Ovary (tissue), 9 donors: ENCODE results near the gene ACO2. TPM values are rescaled to one million over a fixed set of nuclear protein-coding genes. Genes with fewer than 3 reads are reported as not detected.
A peak's percentile ranks its signal among the peaks of the same experiment; 100 is the strongest.
"Not testable (repeated sequence)": the region's sequence is repeated elsewhere in the genome, so short reads cannot be mapped to it uniquely, and the experiment has no call there.

Experiments used
- DNase-seq, 5 donors: peaks; one replicate each; pipeline ENCODE4 v3.0.0-alpha.2; 2019 to 2020
- H3K27ac ChIP-seq, 2 donors: fragments of 200-600 bp; one replicate each; pipeline versions ENCODE4 v1.5.1 to v1.8.0; 2019 to 2022
- H3K27me3 ChIP-seq: fragments of 200-600 bp; one replicate; pipeline ENCODE4 v1.8.0; 2022
- H3K36me3 ChIP-seq: fragments of 200-600 bp; sonication (generic); one replicate; pipeline ENCODE4 v1.5.1; 2019
- H3K4me1 ChIP-seq: one replicate; pipeline ENCODE4 v1.8.1; 2013; ENCODE audit warnings: mild to moderate bottlenecking, moderate library complexity; ENCODE audit not compliant: insufficient read depth
- H3K4me3 ChIP-seq: fragments of 200-600 bp; sonication (generic); one replicate; pipeline ENCODE4 v1.5.1; 2017
- H3K9me3 ChIP-seq, 2 donors: fragments of 200-600 bp in 1 of 2; sonication (generic) in 1 of 2; one replicate each; pipeline versions ENCODE4 v1.5.1 to v1.8.1; 2013 to 2019; ENCODE audit warnings: mild to moderate bottlenecking in 1 of 2, moderate library complexity in 1 of 2
- CTCF ChIP-seq, 3 donors: fragments of 450-650 bp in 2 of 3; fragments of 200-600 bp in 1 of 3; IDR thresholded peaks; one replicate each; pipeline versions ENCODE4 v1.5.1 to v1.8.0; 2016 to 2022; ENCODE audit warnings: antibody characterized with exemption in 3 of 3, mild to moderate bottlenecking in 1 of 3
- EP300 ChIP-seq: sonication (generic); formaldehyde crosslinking; IDR thresholded peaks from one replicate; pipeline ENCODE4 v1.6.1; 2017; ENCODE audit warnings: antibody characterized with exemption
- POLR2A ChIP-seq: fragments of 450-650 bp; IDR thresholded peaks from one replicate; pipeline ENCODE4 v1.6.1; 2017; ENCODE audit warnings: antibody characterized with exemption, mild to moderate bottlenecking, moderate library complexity
- WGBS, 3 donors: extraction: QIAGEN DNeasy Blood & Tissue Kit in 1 of 3; methylation state at CpG; one replicate each; pipeline versions ENCODE4 v1.1.5 to v1.1.7; 2013 to 2017; 5-methylcytosine and 5-hydroxymethylcytosine counted together
- intact Hi-C, 4 donors: fragments of 100-400 bp; cut with DNase I; formaldehyde crosslinking; loops; one replicate each; pipeline versions ENCODE4 v1.11.0 to v1.15.1; 2022 to 2023
- polyA plus RNA-seq, 2 donors: library from polyadenylated mRNA; stranded (reverse); fragments of 200-250 nt in 1 of 2; fragments of 350-450 nt in 1 of 2; fragmentation: Illumina TruSeq in 1 of 2; extraction: RNeasy Lipid Tissue Mini Kit (QIAGEN cat#74804) in 1 of 2; gene quantifications; one replicate each; pipeline ENCODE4 v1.2.3, GENCODE V29; 2013 to 2014
- total RNA-seq, 7 donors: library from RNA; depleted of rRNA in 2 of 7; stranded (reverse); fragments of >200 nt in 2 of 7; fragmentation: NEBNext Ultra II Directional in 3 of 7; extraction: Animal tissue kit (Norgen Biotek cat#: 25700) in 3 of 7; gene quantifications; one replicate each; pipeline versions ENCODE4 v1.1.0 to v1.2.4, GENCODE V29; 2016 to 2023
- donor health status: DM: no; HTN: no; CAD: no; lungs with moderate emphysema.
- donor health status: DM: no; HTN: no; CAD: no.
- donor health status: Bipolar disorder and iron deficiency.
- donor health status: DM: yes; HTN: yes; CAD: no.
- donor health status: DM: no; HTN: no; CAD: no.
- donor health status: DM: yes; HTN: yes; CAD: no.

The ACO2 gene
- total and polyA plus RNA-seq, 9 donors = 20.6 to 99.1 (median 50.7) TPM

- intact Hi-C loops = no loop called here
- H3K27me3 ChIP-seq = no peaks in the 10 kb centered on the region
- TF ChIP-seq POLR2A (no peak), CTCF (IDR thresholded peaks at IDR 0.05) (peak in 2 of 3 donors; percentile 23 to 29), EP300 (no peak)
- WGBS, 3 donors = 12 to 20% (median 17%) methylated on average over 19 of the region's 19 CpGs
- H3K27ac ChIP-seq = peak overlapping the region; percentile 75 to 98
- no peaks in the 10 kb centered on the region for H3K9me3 ChIP-seq
- DNase-seq = peak; percentile 94 to 97 (median 95)
- no peaks in the 10 kb centered on the region for H3K36me3 ChIP-seq
- H3K4me1 ChIP-seq = peaks cover 20% of the 10 kb centered on the region
- H3K4me3 ChIP-seq = no peak overlapping the region
These were observed 88.7 kb downstream of the ACO2 start for GRCh38 chr22:41557401-41558240.

- H3K9me3 ChIP-seq, DNase-seq, H3K27me3 ChIP-seq, H3K36me3 ChIP-seq, intact Hi-C loops, H3K4me3 ChIP-seq: not testable (repeated sequence)
- Histone ChIP-seq H3K27ac (peak overlapping the region; percentile 75 to 98), H3K4me1 (peaks cover 24% of the 10 kb centered on the region)
- WGBS, 3 donors = 70 to 75% (median 71%) methylated on average over 13 of the region's 13 CpGs
These were observed 89.3 kb downstream of the ACO2 start for GRCh38 chr22:41558241-41558630.

- intact Hi-C loops = no loop called here
- H3K4me1 ChIP-seq = peaks cover 30% of the 10 kb centered on the region
These were observed 91.2 kb downstream of the ACO2 start for GRCh38 chr22:41560095-41560471.

GRCh38 chr22:41561335-41561734, 92.4 kb downstream of the ACO2 start:
- peaks cover 25% of the 10 kb centered on the region for H3K4me1 ChIP-seq
- no peaks in the 10 kb centered on the region for H3K27me3 ChIP-seq
- no peaks in the 10 kb centered on the region for H3K36me3 ChIP-seq
- peak in 3 of 5 donors; percentile 61 to 65 (median 62) for DNase-seq
- H3K27ac ChIP-seq = peak overlapping the region; percentile 77 to 98
- no peaks in the 10 kb centered on the region for H3K9me3 ChIP-seq
- 7 to 16% (median 16%) methylated on average over 10 of the region's 10 CpGs for WGBS, 3 donors
- intact Hi-C loops = no loop called here
- H3K4me3 ChIP-seq = peak overlapping the region; percentile 61
- TF ChIP-seq EP300 = no peak
- no peak for TF ChIP-seq CTCF (IDR thresholded peaks at IDR 0.05)
- TF ChIP-seq POLR2A = no peak

More at GRCh38 chr22:41560095-41560471, 91.2 kb downstream of the ACO2 start:
- DNase-seq = peak in 3 of 5 donors; percentile 62 to 72 (median 64)
- Histone ChIP-seq H3K9me3 (no peaks in the 10 kb centered on the region), H3K4me3 (peak overlapping the region; percentile 61), H3K27me3 (no peaks in the 10 kb centered on the region), H3K36me3 (no peaks in the 10 kb centered on the region), H3K27ac (peak overlapping the region; percentile 77 to 98)
- 12 to 15% (median 13%) methylated on average over 6 of the region's 6 CpGs for WGBS, 3 donors
- TF ChIP-seq CTCF (IDR thresholded peaks at IDR 0.05) (no peak), POLR2A (no peak), EP300 (no peak)

- Histone ChIP-seq H3K4me1 (peaks cover 23% of the 10 kb centered on the region), H3K9me3 (no peaks in the 10 kb centered on the region), H3K4me3 (peak overlapping the region; percentile 61), H3K27me3 (no peaks in the 10 kb centered on the region), H3K27ac (peak overlapping the region; percentile 77 to 98), H3K36me3 (no peaks in the 10 kb centered on the region)
- 14 to 33% (median 26%) methylated on average over 5 of the region's 5 CpGs for WGBS, 3 donors
- intact Hi-C loops = no loop called here
- no peak for TF ChIP-seq EP300
- TF ChIP-seq CTCF (IDR thresholded peaks at IDR 0.05) = no peak
- no peak for TF ChIP-seq POLR2A
- DNase-seq = peak in 2 of 5 donors; percentile 59 to 62
These were observed 92.9 kb downstream of the ACO2 start for GRCh38 chr22:41561788-41562187.
